NCI-H2107 (cell line): ENCODE data around the gene MAPK12.

Experiments used
- DNase-seq: peaks from one replicate; lab custom pipeline; 2025; lab: John Stamatoyannopoulos, UW

MAPK12 gene

GRCh38 chr22:50299785-50300619, 38.5 kb upstream of the MAPK12 start:
- DNase-seq, result no peak

GRCh38 chr22:50298937-50299784, 37.7 kb upstream of the MAPK12 start:
- DNase-seq, result no peak

GRCh38 chr22:50298266-50298637, 36.8 kb upstream of the MAPK12 start:
- DNase-seq, result no peak

- DNase-seq, result no peak
Observed at GRCh38 chr22:50297510-50298265, 36.2 kb upstream of the MAPK12 start.

GRCh38 chr22:50296658-50297490, 35.4 kb upstream of the MAPK12 start:
- no peak for DNase-seq

GRCh38 chr22:50294319-50294656, 32.8 kb upstream of the MAPK12 start:
- DNase-seq, result no peak

GRCh38 chr22:50293441-50294318, 32.2 kb upstream of the MAPK12 start:
- no peak for DNase-seq

GRCh38 chr22:50292643-50293440, 31.4 kb upstream of the MAPK12 start:
- DNase-seq, result no peak

- DNase-seq, result no peak
Observed at GRCh38 chr22:50289942-50290630, 28.6 kb upstream of the MAPK12 start.

GRCh38 chr22:50289151-50289941, 27.9 kb upstream of the MAPK12 start:
- DNase-seq, result no peak

- no peak for DNase-seq
Observed at GRCh38 chr22:50287731-50288130, 26.2 kb upstream of the MAPK12 start.

- no peak for DNase-seq
Observed at GRCh38 chr22:50286701-50287318, 25.3 kb upstream of the MAPK12 start.

- no peak for DNase-seq
Observed at GRCh38 chr22:50286275-50286674, 24.8 kb upstream of the MAPK12 start.

- no peak for DNase-seq
Observed at GRCh38 chr22:50285568-50286229, 24.2 kb upstream of the MAPK12 start.

GRCh38 chr22:50284479-50284878, 23.0 kb upstream of the MAPK12 start:
- no peak for DNase-seq

- DNase-seq, result no peak
Observed at GRCh38 chr22:50283821-50284220, 22.3 kb upstream of the MAPK12 start.
